GM23248 (cell line): ENCODE data around the gene PCGF2. TPM values are rescaled to one million over a fixed set of nuclear protein-coding genes. Genes with fewer than 3 reads are reported as not detected.

Experiments used
- DNase-seq: peaks from one replicate; pipeline ENCODE4 v3.0.0-alpha.2; 2015
- H2AFZ ChIP-seq: fragments of 200-600 bp; sonication (generic); 2 replicates; pipeline ENCODE4 v1.6.1; 2016; ENCODE audit warnings: antibody characterized with exemption
- H3F3A ChIP-seq: fragments of 200-600 bp; sonication (generic); 2 replicates; pipeline ENCODE4 v1.6.1; 2016; ENCODE audit warnings: mild to moderate bottlenecking, antibody characterized with exemption, mixed run types; ENCODE audit not compliant: insufficient read depth
- H3K27ac ChIP-seq: fragments of 200-600 bp; sonication (generic); 2 replicates; pipeline ENCODE4 v1.5.1; 2016; ENCODE audit warnings: mild to moderate bottlenecking
- H3K27me3 ChIP-seq: fragments of 200-600 bp; sonication (generic); replicated peaks from 2 replicates; pipeline ENCODE4 v1.6.1; 2016; ENCODE audit warnings: mild to moderate bottlenecking; ENCODE audit not compliant: insufficient read depth
- H3K36me3 ChIP-seq: fragments of 200-600 bp; sonication (generic); 2 replicates; pipeline ENCODE4 v1.6.1; 2016; ENCODE audit warnings: low read depth, mild to moderate bottlenecking
- H3K4me1 ChIP-seq: fragments of 200-600 bp; sonication (generic); 2 replicates; pipeline ENCODE4 v1.6.1; 2016; ENCODE audit warnings: mild to moderate bottlenecking; ENCODE audit not compliant: insufficient read depth
- H3K4me2 ChIP-seq: fragments of 200-600 bp; sonication (generic); one replicate; pipeline ENCODE4 v1.6.1; 2016; ENCODE audit warnings: mild to moderate bottlenecking; ENCODE audit not compliant: unreplicated experiment
- H3K4me3 ChIP-seq: fragments of 200-600 bp; sonication (generic); 2 replicates; pipeline ENCODE4 v1.5.1; 2016; ENCODE audit warnings: mild to moderate bottlenecking
- H3K79me2 ChIP-seq: fragments of 200-600 bp; sonication (generic); 2 replicates; pipeline ENCODE4 v1.6.1; 2016; ENCODE audit warnings: mild to moderate bottlenecking; ENCODE audit not compliant: insufficient read depth
- H3K9ac ChIP-seq: fragments of 200-600 bp; sonication (generic); 2 replicates; pipeline ENCODE4 v1.6.1; 2016; ENCODE audit warnings: mild to moderate bottlenecking
- H3K9me2 ChIP-seq: fragments of 200-600 bp; sonication (generic); 2 replicates; pipeline ENCODE4 v1.6.1; 2016; ENCODE audit warnings: mixed run types, mild to moderate bottlenecking, moderate library complexity; ENCODE audit not compliant: insufficient read depth
- H3K9me3 ChIP-seq: fragments of 200-600 bp; sonication (generic); one replicate; pipeline ENCODE4 v1.6.1; 2017; ENCODE audit warnings: low read depth
- H4K20me1 ChIP-seq: fragments of 200-600 bp; sonication (generic); 2 replicates; pipeline ENCODE4 v1.6.0; 2016; ENCODE audit not compliant: insufficient read depth
- EZH2 ChIP-seq: fragments of 200-600 bp; sonication (generic); IDR thresholded peaks from 2 replicates; pipeline ENCODE4 v1.6.1; 2018; ENCODE audit warnings: antibody characterized with exemption, mild to moderate bottlenecking; ENCODE audit not compliant: insufficient read depth, poor library complexity, severe bottlenecking
- EZH2phosphoT487 ChIP-seq: fragments of 200-600 bp; sonication (generic); IDR thresholded peaks from 2 replicates; pipeline ENCODE4 v1.6.1; 2018; ENCODE audit warnings: antibody characterized with exemption, moderate library complexity, mild to moderate bottlenecking, low read depth; ENCODE audit not compliant: insufficient read depth
- WGBS, 2 experiments: methylation state at CpG; one replicate each; pipeline ENCODE4 v1.1.6; 2015 to 2017; ENCODE audit warnings: low lambda C conversion rate in 2 of 2, low coverage in 1 of 2; ENCODE audit errors: missing lambda C conversion rate in 2 of 2; 5-methylcytosine and 5-hydroxymethylcytosine counted together
- in situ Hi-C: fragments of 300-500 bp; cut with MboI; formaldehyde crosslinking; loops from 2 replicates; pipeline ENCODE4 v1.15.0; 2020
- polyA plus RNA-seq: library from polyadenylated mRNA; unstranded; fragments of >200 nt; fragmentation: Nextera tagmentation; extraction: Ambion mirVana; gene quantifications from 2 replicates; pipeline ENCODE4 v1.2.1, GENCODE V29; 2016
- total RNA-seq: library from RNA; depleted of rRNA; stranded (reverse); fragments of >200 nt; shearing (Covaris generic); gene quantifications from 2 replicates; pipeline ENCODE4 v1.2.3, GENCODE V29; 2014

Gene PCGF2
- total and polyA plus RNA-seq, 2 experiments from 2014 or later = 3.8 to 4.6 TPM

DNA sequence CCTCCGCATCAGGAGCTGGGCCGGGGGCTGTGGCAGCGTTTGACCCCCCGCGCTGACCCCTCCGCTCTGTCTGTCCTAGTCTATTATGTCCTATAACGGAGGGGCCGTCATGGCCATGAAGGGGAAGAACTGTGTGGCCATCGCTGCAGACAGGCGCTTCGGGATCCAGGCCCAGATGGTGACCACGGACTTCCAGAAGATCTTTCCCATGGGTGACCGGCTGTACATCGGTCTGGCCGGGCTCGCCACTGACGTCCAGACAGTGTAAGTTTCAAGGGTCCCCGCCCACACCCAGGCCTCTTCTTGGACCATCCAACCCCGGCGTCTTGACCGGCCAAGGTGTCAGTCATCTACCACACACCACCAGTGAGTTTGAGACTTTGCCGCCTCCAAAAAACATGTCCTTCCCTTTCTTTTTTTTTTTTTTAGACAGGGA, 5.0 kb upstream of the PCGF2 start:
- Histone ChIP-seq H3K9ac (peak overlapping the region; percentile 88), H3K4me2 (peak overlapping the region; percentile 84), H3K27me3 (no peaks in the 10 kb centered on the region), H3K4me1 (peaks cover 12% of the 10 kb centered on the region), H3K36me3 (peaks cover 21% of the 10 kb centered on the region), H3K79me2 (peaks cover 52% of the 10 kb centered on the region), H3K4me3 (peak overlapping the region; percentile 76), H3K9me2 (no peaks in the 10 kb centered on the region), H4K20me1 (no peaks in the 10 kb centered on the region), H3K27ac (peak overlapping the region; percentile 70), H3K9me3 (no peaks in the 10 kb centered on the region), H2AFZ (peak overlapping the region; percentile 88), H3F3A (peaks cover 4% of the 10 kb centered on the region; the same call in 1 of the 2 replicates)
- TF ChIP-seq EZH2 (no peak), EZH2phosphoT487 (no peak)
- 1 to 2% methylated on average over 22 of the region's 22 CpGs for WGBS, 2 experiments
- in situ Hi-C loops = no loop called here
- DNase-seq = peak; percentile 41

DNA sequence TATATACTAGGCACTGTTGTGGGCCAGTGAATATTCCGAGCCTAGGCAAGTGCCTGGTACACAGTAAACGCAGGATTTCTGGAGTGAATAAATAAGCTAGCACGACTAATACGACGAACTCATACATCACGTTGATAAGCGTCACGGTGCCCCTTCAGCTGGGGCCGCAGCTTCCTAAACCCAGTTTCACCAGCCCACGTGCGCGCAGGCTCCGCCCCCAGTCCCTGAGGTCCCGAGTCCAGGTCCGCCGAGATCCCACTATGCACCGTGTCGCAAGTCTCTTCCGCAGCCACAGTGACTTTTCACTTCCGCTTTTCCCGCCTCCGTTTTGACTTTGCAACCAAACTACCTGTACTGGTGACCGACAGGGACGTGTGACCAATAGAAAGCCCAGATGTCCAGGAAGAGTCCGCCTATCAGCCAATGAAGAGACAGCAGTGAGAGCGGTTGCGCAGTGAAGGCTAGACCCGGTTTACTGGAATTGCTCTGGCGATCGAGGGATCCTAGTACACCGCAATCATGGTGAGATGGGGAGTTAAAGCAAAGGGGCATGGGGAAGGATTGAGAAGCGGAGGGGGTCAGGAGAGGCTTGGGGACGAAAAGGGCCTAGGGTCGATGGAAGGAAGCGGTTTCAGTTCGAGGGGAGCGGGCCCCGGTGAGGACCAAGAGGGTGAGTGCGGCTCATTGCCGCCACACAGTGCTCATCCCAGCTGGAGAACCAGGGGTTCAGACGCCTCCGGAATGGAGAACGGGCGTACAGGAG, 4.4 kb upstream of the PCGF2 start, which contains the start of gene PSMB3:
Gene PSMB3 (plus strand): TSS at position 434 of the 763 bp plus-strand sequence. CDS start 86 bp downstream, at position 520.
- in situ Hi-C loops = no loop called here

DNA sequence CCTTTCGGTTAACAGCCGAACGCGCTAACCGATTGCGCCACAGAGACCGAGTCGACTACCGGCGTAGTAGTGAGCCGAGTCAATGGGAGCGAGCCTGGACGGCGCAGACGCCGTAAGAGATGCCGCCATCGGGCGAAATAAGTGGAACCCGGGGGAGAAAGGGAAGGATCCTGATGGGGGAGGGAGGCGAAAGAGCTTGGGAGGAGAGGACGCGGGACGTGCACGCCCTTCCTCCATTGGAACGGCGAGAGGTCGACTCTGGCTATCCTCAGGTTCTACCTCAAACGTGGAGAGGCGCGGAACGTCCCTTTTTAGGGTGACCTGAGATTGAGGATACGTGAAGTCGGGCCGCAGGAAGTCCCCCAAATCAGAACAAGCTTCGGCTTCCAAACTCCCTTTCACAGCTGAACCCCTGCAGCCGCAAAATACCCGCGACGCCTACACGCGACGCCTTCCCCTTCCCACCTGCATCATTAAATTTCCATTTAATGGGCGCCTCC, 3.7 kb upstream of the PCGF2 start:
- peak overlapping the region; percentile 76 for H3K4me3 ChIP-seq

More for the DNA sequence above, 4.4 kb upstream of the PCGF2 start, which contains the start of gene PSMB3:
- Histone ChIP-seq H3K4me1 (peaks cover 12% of the 10 kb centered on the region), H3K4me2 (peak within 1 kb of the TSS; percentile 96), H3K9me3 (no peaks in the 10 kb centered on the region), H3K79me2 (peaks cover 51% of the 10 kb centered on the region), H3F3A (peaks cover 4% of the 10 kb centered on the region; the same call in 1 of the 2 replicates), H3K4me3 (peak within 1 kb of the TSS; percentile 76), H3K9me2 (no peaks in the 10 kb centered on the region), H3K9ac (peak within 1 kb of the TSS; percentile 88), H2AFZ (peak within 1 kb of the TSS; percentile 88), H3K36me3 (peaks cover 21% of the 10 kb centered on the region), H3K27me3 (no peaks in the 10 kb centered on the region), H4K20me1 (no peaks in the 10 kb centered on the region), H3K27ac (peak within 1 kb of the TSS; percentile 70)
- WGBS, 2 experiments = 0 to 1% methylated on average over 39 to 44 of the region's 44 CpGs
- TF ChIP-seq EZH2phosphoT487 = no peak
- TF ChIP-seq EZH2 = no peak
- DNase-seq = peak; percentile 99

DNA sequence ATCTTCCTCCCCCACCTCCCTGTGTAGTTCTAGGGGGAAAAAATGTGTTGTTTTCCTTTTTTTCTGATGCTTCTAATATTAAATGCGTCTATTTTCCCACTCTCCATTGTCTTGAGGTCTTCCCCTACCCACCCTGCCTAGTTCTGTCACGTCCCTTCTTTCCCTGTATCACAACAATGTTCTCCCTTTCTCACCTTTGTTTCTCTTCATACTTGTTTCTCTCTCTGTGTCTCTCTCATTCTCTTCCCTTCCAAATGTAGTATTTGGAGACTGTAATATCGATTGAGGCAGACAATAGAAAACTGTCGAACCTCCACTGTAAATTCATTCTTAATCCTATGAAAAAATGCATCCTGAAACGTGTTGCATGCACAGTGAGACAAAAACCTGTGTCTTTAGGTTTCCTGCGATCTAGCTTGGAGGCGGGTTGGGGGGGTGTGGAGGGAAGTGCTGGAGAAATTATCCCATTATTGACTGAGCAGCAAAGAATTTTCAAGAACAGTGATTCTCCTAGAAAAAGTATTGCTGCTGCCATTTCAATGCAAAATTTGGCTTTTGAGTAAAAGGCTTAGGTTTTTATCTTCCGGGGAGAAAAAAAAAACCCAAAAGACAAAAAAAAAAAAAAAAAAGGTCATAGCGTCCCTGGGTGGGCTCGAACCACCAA, 3.1 kb upstream of the PCGF2 start:
- peak overlapping the region; percentile 26; the same call in 1 of the 2 replicates for H3K27ac ChIP-seq
- peak overlapping the region; percentile 39; the same call in 1 of the 2 replicates for H3K9ac ChIP-seq
- H3K9me2 ChIP-seq = no peaks in the 10 kb centered on the region
- H3K4me3 ChIP-seq = peak overlapping the region; percentile 76
- peaks cover 52% of the 10 kb centered on the region for H3K79me2 ChIP-seq
- peaks cover 4% of the 10 kb centered on the region; the same call in 1 of the 2 replicates for H3F3A ChIP-seq
- H3K9me3 ChIP-seq = no peaks in the 10 kb centered on the region
- no peaks in the 10 kb centered on the region for H4K20me1 ChIP-seq
- peak overlapping the region; percentile 96 for H3K4me2 ChIP-seq
- TF ChIP-seq EZH2 (no peak), EZH2phosphoT487 (no peak)
- WGBS, 2 experiments = 2 to 3% methylated on average over 9 to 10 of the region's 10 CpGs
- in situ Hi-C loops = no loop called here
- no peaks in the 10 kb centered on the region for H3K27me3 ChIP-seq
- peaks cover 10% of the 10 kb centered on the region; the same call in 1 of the 2 replicates for H3K36me3 ChIP-seq
- peak; percentile 63 for DNase-seq
- H3K4me1 ChIP-seq = peaks cover 16% of the 10 kb centered on the region
- peak overlapping the region; percentile 65 for H2AFZ ChIP-seq

More for the DNA sequence above, 3.7 kb upstream of the PCGF2 start:
- Histone ChIP-seq H3K9me2 (no peaks in the 10 kb centered on the region), H2AFZ (peak overlapping the region; percentile 88), H3K27ac (peak overlapping the region; percentile 70), H3K4me2 (peak overlapping the region; percentile 96), H3K36me3 (peaks cover 15% of the 10 kb centered on the region), H3K9ac (peak overlapping the region; percentile 88), H4K20me1 (no peaks in the 10 kb centered on the region), H3F3A (peaks cover 4% of the 10 kb centered on the region; the same call in 1 of the 2 replicates), H3K9me3 (no peaks in the 10 kb centered on the region), H3K27me3 (no peaks in the 10 kb centered on the region), H3K4me1 (peaks cover 12% of the 10 kb centered on the region), H3K79me2 (peaks cover 51% of the 10 kb centered on the region)
- no peak for TF ChIP-seq EZH2
- TF ChIP-seq EZH2phosphoT487 = no peak
- in situ Hi-C loops = no loop called here
- WGBS, 2 experiments = 0 to 1% methylated on average over 44 of the region's 44 CpGs
- DNase-seq = peak; percentile 92
